ENCODE measurements around the gene MAFG. TPM values are rescaled to one million over a fixed set of nuclear protein-coding genes. Genes with fewer than 3 reads are reported as not detected.
A peak's percentile ranks its signal among the peaks of the same experiment; 100 is the strongest.

MAFG gene
- total and polyA plus RNA-seq, 9 of the 15 experiments (the other 6 are each of a cell fraction or from before 2014, with no cell fraction given), result 1.1 to 58.1 (median 24.9) TPM

- TF ChIP-seq EZH2 (IDR thresholded peaks at IDR 0.05; ENCODE audit: borderline replicate concordance, low read depth, low read length) (no peak), CXXC5 (CRISPR knock-in tag; IDR thresholded peaks at IDR 0.05) (peak; percentile 60), CSDE1 (IDR thresholded peaks at IDR 0.05) (no peak)
These were observed 9.8 kb downstream of the MAFG start, which contains the start of gene SIRT7 (continued) for GRCh38 chr17:81917565-81918332.

GRCh38 chr17:81916234-81917001 lies 11.1 kb downstream of the MAFG start:
- Histone ChIP-seq H3K27ac (ENCODE audit: extremely low read depth, low read depth, low read length) (peak overlapping the region; percentile 69), H3K9me3 (replicated peaks; ENCODE audit: control insufficient read depth, insufficient read depth, low read depth, low read length) (no peaks in the 10 kb centered on the region), H3K4me3 (peak overlapping the region; percentile 91), H4K20me1 (replicated peaks; ENCODE audit: control insufficient read depth, insufficient read depth, low read length) (peaks cover 31% of the 10 kb centered on the region), H3K36me3 (ENCODE audit: control insufficient read depth, insufficient read depth, low read length) (peaks cover 80% of the 10 kb centered on the region), H2AFZ (ENCODE audit: low read depth, low read length) (no peak overlapping the region), H3K27me3 (ENCODE audit: control insufficient read depth in 2 of 2, insufficient read depth in 2 of 2, low read length in 2 of 2) (no peaks in the 10 kb centered on the region), H3K79me2 (ENCODE audit: control insufficient read depth, insufficient read depth, low read length) (peaks cover 58% of the 10 kb centered on the region), H3K9ac (ENCODE audit: insufficient read depth in 1 of 2, low read depth in 2 of 2, low read length in 2 of 2) (peak overlapping the region; percentile 71 to 93), H3K4me2 (ENCODE audit: insufficient read depth, low read length) (peak overlapping the region; percentile 96), H3K4me1 (replicated peaks in 1 of 2; ENCODE audit: control insufficient read depth in 2 of 2, insufficient read depth in 2 of 2, low read length in 2 of 2) (peaks cover 45 to 91% of the 10 kb centered on the region in 2 experiments), H3K9me1 (ENCODE audit: control insufficient read depth, insufficient read depth, low read length) (peaks cover 9% of the 10 kb centered on the region)
- no TSS peak for BruUV-seq (replicated peaks)
- ChIA-PET CTCF (ENCODE audit: low intra/inter-chr PET ratio) (interaction anchor here (1.1 kb wide), 1 partner anchor 11 kb away, joined by 3 read pairs; the partner anchor contains the start of gene MAFG), POLR2A (interaction anchor here (0.5 to 3.4 kb wide), 10 partner anchors 9 to 202 kb away, joined by 3 to 32 read pairs (median 5); partner anchors contain the start of gene MAFG)
- FAIRE-seq, result peak; percentile 85
- ATAC-seq, result peak; percentile 64
- intact Hi-C loops (cut with micrococcal nuclease), result no loop called here
- peak in 2 of 4 experiments; percentile 61 to 87 for DNase-seq (ENCODE audit: extremely low read depth in 1 of 4, low spot score in 3 of 4)
- in situ Hi-C loops (cut with MboI), result no loop called here
- WGBS (ENCODE audit: insufficient coverage, low coverage, missing lambda C conversion rate), result 35% methylated on average over 15 of the region's 21 CpGs
- no peak for TF ChIP-seq ZNF224 (CRISPR knock-in tag; IDR thresholded peaks at IDR 0.05)
- TF ChIP-seq PYGO2 (tag; IDR thresholded peaks at IDR 0.05), result no peak
- no peak for TF ChIP-seq HDAC8 (tag; IDR thresholded peaks at IDR 0.05)
- TF ChIP-seq ZNF408 (CRISPR knock-in tag; IDR thresholded peaks at IDR 0.05; ENCODE audit: low read depth), result no peak
- no peak for TF ChIP-seq ZNF444 (CRISPR knock-in tag; IDR thresholded peaks at IDR 0.05)
- no peak for TF ChIP-seq THAP7 (CRISPR knock-in tag; IDR thresholded peaks at IDR 0.05)
- TF ChIP-seq TCFL5 (CRISPR knock-in tag; conservative IDR thresholded peaks at IDR 0.05), result no peak
- TF ChIP-seq MNT (conservative IDR thresholded peaks at IDR 0.05), result peak; percentile 63 to 79; a peak in 3 of 4 replicates
- no peak for TF ChIP-seq E2F5 (CRISPR knock-in tag; IDR thresholded peaks at IDR 0.05)
- TF ChIP-seq LEF1 (IDR thresholded peaks at IDR 0.05), result no peak
- peak; percentile 84 for TF ChIP-seq EGR1 (conservative IDR thresholded peaks at IDR 0.05)
- no peak; the same call in 1 of the 2 replicates for TF ChIP-seq ZNF263 (CRISPR knock-in tag; IDR thresholded peaks at IDR 0.05; ENCODE audit: borderline replicate concordance)
